H1 (cell line): ENCODE measurements around the gene ADGRF5. TPM values are rescaled to one million over a fixed set of nuclear protein-coding genes. Genes with fewer than 3 reads are reported as not detected.

Source experiments
- CTBP2 ChIP-seq: IDR thresholded peaks from 2 replicates; pipeline ENCODE4 v1.7.0; 2011; ENCODE audit warnings: borderline replicate concordance, mild to moderate bottlenecking, moderate library complexity, mixed read lengths, low read length; ENCODE audit not compliant: insufficient read depth, insufficient read length
- FOSL1 ChIP-seq: IDR thresholded peaks from 2 replicates; pipeline ENCODE4 v1.6.1; 2011; ENCODE audit warnings: mild to moderate bottlenecking, low read depth, low read length, moderate library complexity; ENCODE audit not compliant: insufficient read depth
- HDAC2 ChIP-seq, 2 experiments: fragments of 300-600 bp in 1 of 2; sonication (generic) in 1 of 2; IDR thresholded peaks; 2 replicates each; pipeline ENCODE4 v1.6.1; 2011 to 2012; ENCODE audit warnings: low read depth in 2 of 2, low read length in 2 of 2, mild to moderate bottlenecking in 2 of 2, moderate library complexity in 2 of 2, borderline replicate concordance in 1 of 2, inconsistent platforms in 1 of 2
- SUZ12 ChIP-seq: fragments of 200-600 bp; sonication (generic); IDR thresholded peaks from 2 replicates; pipeline ENCODE4 v1.6.1; 2012; ENCODE audit warnings: mild to moderate bottlenecking, inconsistent platforms, low read length, moderate library complexity, mixed read lengths
- TBP ChIP-seq: IDR thresholded peaks from 2 replicates; pipeline ENCODE4 v1.6.1; 2011; ENCODE audit warnings: low read depth, low read length, improper control_type of control experiment
- polyA plus RNA-seq, 7 experiments: library from polyadenylated mRNA; depleted of rRNA in 3 of 7; stranded (reverse) in 5 of 7; unstranded in 2 of 7; fragments of >200 nt in 5 of 7; fragments of 200-250 nt in 2 of 7; gene quantifications; 1 replicate in 5 of 7; 2 replicates in 1 of 7; 4 replicates in 1 of 7; pipeline versions ENCODE4 v1.2.1 to v1.2.3, GENCODE V29; 2011 to 2013; ENCODE audit warnings: missing spikeins in 2 of 7, mixed read lengths in 2 of 7
- total RNA-seq: library from RNA; stranded (reverse); fragmentation: NEBNext Ultra II Directional; extraction: Animal tissue kit (Norgen Biotek cat#: 25700); gene quantifications from 2 replicates; pipeline ENCODE4 v1.2.1, GENCODE V29; 2021

The ADGRF5 gene
- total and polyA plus RNA-seq, 2 of the 8 experiments (the other 6 are each of a cell fraction or from before 2014, with no cell fraction given) = 0.06 TPM; not detected in 1

DNA sequence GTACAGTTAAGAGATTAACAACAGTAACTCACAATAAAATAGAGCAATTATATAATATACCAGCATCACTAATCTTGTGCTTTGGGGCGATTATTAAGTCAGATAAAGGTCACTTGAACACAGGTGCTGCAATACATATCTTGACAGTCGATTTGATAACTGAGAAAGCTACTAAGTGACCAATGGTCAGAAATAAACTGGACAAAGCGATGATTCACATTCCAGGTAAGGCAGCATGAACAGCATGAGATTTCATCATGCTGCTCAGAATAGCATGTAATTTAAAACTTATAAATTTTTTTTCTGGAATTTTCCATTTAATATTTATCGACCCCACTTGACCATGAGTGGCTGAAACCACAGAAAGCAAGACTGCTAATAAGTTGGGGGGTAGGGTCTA lies 15.9 kb upstream of the ADGRF5 start (continued):
- TF ChIP-seq CTBP2 (no peak), TBP (no peak), FOSL1 (no peak), SUZ12 (no peak), HDAC2 (IDR thresholded peaks at IDR 0.05; ENCODE audit: borderline replicate concordance in 1 of 2, low read depth in 2 of 2, low read length in 2 of 2) (no peak)
